ENCODE results near the gene RFK.

Gene RFK

GRCh38 chr9:76412638-76413037 lies 18.4 kb upstream of the RFK start:
- DNase-seq (ENCODE audit: low read depth), result no peak

DNA sequence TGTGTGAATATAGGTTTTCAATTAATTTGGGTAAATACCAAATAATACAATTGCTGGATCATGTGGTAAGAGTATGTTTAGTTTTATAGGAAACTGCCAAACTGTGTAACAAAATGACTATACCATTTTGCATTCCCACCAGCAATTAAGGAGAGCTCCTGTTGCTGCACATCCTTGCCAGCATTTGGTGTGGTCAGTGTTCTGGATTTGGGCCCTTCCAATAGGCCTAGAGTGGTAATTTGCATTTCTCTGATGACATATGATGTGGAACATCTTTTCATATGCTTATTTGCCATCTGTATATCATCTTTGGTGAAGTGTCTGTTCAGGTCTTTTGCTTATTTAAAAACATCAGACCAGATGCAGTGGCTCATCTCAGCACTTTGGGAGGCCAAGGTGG lies 11.6 kb upstream of the RFK start:
- DNase-seq (ENCODE audit: low read depth), result no peak

DNA sequence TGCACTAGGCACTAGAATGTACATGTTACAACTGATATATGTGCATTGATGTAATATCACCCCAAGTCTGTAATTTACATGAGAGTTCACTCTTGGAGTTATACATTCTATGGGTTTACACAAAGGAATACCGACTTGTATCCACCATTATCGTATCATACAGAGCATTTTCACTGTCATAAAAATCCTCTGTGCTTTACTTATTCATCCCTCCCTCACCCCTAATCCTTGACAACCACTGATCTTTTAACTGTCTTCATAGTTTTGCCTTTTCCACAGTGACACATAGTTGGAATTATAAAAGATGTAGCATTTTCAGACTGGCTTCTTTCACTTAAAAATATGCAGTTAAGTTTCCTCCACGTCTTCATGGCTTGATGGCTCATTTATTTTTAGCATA lies 11.1 kb upstream of the RFK start:
- DNase-seq (ENCODE audit: low read depth), result no peak

DNA sequence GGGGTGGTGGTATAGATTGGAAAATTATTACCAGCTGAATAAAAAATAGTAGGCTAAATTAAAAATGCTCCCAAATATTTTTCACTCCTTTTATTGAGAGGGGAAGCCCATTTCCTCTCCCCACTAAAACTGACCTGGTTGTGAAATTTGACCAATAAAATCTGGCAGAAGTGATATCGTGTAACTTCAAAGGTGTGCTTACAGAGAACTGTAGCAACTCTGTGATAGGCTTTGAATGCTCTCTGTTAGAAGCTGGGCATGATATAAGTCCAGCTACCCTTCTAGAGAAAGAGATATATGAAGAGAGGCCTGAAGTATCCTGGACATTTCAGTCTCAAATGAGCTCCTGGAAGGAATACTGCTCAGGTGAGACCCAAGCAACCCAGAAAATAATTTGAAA lies 10.2 kb upstream of the RFK start:
- no peak for DNase-seq (ENCODE audit: low read depth)

DNA sequence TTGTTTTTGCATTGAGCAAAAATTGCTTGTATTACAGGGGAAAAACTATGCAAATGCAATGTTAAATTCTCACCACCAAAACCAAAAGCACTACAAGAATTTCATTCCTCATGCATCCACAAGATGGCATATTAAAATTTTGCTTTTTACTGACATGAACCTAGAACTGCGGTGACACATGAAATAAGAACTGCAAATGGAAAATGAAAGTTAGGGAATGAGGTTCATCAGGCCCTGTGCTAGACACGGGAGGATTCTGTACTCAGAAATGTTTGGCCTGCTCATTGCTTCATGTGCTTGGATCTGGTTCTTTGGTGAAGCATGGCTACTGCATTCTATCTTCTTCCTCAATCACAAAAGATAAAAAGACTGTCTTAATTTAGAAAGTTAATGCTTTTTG lies 9.1 kb upstream of the RFK start:
- peak; percentile 49 for DNase-seq (ENCODE audit: low read depth)

- no peak for DNase-seq (ENCODE audit: low read depth)
These were observed 7.5 kb upstream of the RFK start for GRCh38 chr9:76401580-76402354.

DNA sequence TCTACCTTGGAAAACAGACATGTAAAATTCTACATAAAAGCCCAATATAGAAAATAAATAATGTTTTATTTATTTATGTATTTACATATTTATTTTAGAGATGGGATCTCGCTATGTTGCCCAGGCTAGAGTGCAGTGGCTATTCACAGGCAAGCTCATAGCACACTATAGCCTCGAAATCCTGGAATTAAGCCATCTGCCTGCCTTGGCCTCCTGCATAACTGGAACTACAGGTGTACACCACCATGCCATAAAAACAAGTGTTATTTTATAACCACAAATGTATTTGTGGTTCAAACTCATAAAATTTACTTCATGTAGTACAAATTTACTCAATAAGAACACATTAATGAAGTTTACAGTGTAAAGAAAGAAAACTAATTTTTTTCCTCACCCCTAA lies 7.0 kb upstream of the RFK start:
- no peak for DNase-seq (ENCODE audit: low read depth)

- no peak for DNase-seq (ENCODE audit: low read depth)
These were observed 6.4 kb upstream of the RFK start for GRCh38 chr9:76400534-76401096.

GRCh38 chr9:76399856-76400255 lies 5.6 kb upstream of the RFK start:
- DNase-seq (ENCODE audit: low read depth), result no peak

DNA sequence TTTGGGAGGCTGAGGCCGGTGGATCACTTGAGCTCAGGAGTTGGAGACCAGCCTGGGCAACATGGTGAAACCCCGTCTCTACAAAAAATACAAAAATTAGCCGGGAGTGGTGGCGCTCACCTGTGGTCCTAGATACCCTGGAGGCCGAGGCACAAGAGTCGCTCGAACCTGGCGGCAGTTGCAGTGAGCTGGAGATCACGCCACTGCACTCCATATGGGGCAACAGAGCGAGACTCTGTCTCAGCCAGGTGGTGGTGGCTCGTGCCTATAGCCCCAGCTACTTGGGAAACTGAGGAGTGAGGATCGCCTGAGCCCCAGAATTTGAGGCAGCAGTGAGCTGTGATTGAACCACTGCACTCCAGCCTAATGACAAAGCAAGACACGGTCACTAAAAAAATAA lies 2.4 kb upstream of the RFK start:
- no peak for DNase-seq (ENCODE audit: low read depth)

DNA sequence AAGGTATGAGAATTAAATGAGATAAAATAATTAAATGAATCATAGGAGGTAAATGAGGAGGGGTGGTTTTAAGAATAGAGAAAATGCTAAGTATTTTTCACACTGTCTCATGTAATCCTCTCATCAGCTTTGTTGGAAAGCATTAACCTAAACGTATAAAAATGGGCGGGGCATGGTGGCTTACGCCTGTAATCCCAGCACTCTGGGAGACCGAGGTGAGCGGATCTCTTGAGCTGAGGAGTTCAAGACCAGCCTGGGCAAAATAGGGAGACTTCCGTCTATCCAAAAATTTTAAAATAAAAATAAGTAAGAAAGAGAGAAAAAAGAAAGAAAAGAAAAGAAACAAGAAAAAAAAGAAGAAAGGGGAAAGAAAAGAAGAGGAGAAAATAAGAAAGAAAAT lies 1.9 kb upstream of the RFK start:
- DNase-seq (ENCODE audit: low read depth), result no peak

DNA sequence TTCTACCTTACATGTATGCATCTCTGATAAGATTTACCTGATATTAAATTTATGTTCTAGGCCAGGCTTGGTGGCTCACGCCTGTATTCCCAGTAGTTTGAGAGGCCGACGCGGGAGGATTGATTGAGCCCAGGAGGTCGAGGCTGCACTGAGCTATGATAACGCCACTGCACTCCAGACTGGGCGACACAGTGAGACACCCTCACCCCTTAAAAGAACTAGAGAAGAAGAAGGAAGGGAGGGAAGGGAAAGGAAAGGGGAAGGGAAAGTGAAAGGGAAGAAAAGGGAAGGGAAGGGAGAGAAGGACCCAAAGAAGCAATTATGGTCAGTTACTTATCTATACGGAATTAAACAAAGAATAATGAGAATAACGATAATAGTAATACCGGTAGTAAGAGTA lies 1.2 kb upstream of the RFK start:
- no peak for DNase-seq (ENCODE audit: low read depth)

GRCh38 chr9:76394960-76395252 lies 680 bp upstream of the RFK start:
- no peak for DNase-seq (ENCODE audit: low read depth)

DNA sequence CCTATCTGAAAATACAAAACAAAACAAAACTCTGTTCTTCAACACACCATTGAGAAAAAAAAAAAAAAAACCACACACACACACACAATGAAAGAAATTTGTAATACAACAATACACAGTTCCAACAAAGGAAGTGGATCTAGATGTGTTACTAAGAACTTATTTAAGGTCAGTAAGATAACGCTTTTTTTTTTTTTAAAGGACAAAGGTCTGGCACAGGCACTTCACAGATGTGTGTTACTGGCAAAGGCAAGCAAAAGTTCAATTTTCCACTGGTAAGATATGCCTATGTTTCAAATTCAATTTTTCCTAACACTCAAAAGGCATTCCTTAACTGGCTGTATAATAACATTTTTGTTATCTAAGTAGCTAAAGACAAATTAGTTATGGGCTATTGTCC lies 3.6 kb downstream of the RFK start:
- DNase-seq (ENCODE audit: low read depth), result no peak

DNA sequence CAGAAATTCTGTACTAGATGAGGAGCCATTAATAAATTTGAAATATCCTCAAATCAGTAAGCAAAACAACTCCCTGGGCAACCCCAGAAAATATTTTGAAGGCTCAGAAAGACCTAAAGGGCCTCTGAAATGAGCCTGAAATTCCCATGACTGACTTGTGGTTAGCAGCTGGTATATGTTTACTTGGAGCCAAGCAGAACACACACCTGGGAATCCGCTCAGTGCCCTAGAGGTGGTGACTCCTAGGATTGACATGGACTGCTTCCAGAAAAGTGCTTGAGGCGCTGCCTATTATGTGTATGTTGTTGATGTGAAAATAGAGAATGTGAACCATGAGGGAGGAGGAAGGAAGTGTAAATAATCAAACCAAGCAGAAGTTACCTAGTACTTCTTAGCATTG lies 14.7 kb downstream of the RFK start:
- DNase-seq (ENCODE audit: low read depth), result no peak

DNA sequence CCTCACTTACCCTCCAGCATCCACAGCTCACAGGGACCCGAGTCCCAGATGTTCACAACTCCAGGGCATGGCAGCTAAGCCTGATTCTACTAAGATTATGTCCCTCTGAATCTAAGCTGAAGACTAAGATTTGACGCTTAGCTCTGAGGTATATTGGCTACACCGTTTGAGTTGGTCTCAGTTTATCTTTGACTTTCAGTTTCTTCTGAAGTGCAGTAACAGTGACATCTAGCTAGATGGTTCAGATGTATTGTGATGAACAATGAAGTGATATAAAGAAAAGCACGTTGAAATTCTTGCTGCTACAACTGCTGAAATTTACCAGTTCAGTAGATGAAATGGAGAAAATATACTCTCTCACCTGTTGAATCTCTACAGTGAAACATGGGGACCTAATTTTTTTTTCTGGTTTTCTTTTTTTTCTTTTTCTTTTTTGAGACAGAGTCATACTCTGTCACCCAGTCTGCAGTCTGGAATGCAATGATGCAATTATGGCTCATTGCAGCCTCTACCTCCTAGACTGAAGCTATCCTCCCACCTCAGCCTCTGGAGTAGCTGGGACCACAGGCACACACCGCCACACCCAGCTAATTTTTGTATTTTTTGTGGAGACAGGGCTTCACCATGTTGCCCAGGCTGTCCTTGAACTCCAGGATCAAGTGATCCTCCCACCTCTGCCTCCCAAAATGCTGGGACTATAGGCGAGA lies 15.7 kb downstream of the RFK start:
- DNase-seq (ENCODE audit: low read depth), result no peak

DNA sequence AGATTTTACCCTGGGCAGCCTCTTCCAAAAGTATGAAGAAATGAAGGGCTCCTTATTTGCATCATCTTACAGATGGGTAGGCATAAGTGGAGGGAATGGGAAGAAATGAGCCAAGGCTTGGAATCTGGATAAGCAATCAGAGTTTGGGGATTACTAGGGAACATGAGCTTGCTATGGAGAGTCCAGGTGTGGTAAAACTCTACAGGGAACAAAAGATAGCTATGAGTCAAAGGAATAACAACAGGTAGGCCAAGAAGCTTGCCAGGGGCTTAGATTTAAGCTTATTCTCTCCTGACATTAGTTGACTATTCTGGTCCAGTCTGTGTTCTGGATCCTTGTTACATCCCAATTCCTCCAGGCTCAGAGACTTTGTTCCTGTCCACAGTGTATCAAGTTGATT lies 16.4 kb downstream of the RFK start:
- no peak for DNase-seq (ENCODE audit: low read depth)

- DNase-seq (ENCODE audit: low read depth), result peak; percentile 68
These were observed 19.3 kb downstream of the RFK start for GRCh38 chr9:76374783-76375559.

- DNase-seq (ENCODE audit: low read depth), result no peak
These were observed 20.3 kb downstream of the RFK start for GRCh38 chr9:76373784-76374474.

DNA sequence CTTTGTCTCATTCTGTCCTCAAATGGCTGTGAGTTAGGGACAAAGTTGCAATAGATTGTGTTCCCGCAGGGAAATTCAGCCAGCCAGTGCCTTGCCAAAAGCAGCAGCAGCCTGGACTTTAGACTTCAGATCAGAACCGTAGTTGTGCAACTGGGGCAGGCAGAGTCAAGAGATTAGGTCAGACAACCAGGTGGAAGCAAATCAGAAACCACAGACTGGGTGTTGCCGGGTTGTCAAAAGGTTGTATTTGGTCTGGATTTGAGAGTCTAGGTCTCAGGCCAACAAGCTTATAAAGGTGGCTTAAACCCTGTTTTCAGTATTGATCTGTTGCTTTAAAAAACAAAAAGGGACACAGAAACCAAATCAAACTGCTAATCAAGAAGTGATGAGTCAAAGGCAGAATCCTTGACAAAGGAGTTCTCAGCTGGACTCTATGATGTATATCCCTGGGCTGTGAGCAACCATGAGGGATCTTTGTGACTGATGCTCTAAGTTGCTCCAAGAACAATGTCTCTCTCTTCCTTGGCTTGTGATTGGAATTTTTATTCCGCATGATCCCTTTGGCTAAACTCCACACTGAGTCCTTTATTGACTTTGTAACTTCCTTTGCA lies 20.9 kb downstream of the RFK start:
- DNase-seq (ENCODE audit: low read depth), result peak; percentile 29

DNA sequence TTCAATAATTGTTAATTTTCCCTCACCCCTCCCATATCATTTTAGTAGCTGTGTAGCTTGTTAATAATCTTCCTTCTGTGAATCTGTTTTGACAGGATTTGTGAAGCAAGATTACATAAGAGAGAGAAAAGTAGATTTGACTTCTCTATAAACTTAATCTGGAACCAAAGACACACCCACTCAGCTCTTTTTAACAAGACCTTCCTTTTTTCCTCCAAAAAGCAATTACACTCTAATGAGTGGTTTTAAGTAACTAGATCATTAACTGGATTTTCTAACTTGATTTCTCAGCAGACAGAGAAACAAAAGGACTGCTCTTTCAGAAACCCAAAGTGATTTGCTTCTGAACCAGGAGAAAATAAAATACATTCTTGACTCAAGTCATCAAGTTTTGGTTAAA lies 21.9 kb downstream of the RFK start:
- DNase-seq (ENCODE audit: low read depth), result no peak

DNA sequence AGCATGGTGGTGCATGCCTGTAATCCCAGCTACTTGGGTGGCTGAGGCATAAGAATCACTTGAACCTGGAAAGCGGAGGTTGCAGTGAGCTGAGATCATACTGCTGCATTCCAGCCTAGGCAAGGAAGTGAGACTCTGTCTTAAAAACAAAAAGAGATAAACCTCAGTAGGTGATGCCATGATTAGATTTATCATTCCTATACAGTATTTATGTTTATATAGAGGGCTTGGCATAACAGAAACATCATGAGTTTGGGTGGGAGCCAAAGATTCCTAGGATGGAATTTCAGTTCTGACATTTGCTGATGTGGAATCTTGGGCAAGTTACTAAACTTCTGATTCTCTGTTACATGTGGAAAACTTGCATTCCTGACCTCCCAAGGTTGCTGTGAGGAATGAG lies 22.3 kb downstream of the RFK start:
- peak; percentile 44 for DNase-seq (ENCODE audit: low read depth)

All from HS-5 (cell line).